H1 (cell line): ENCODE data around the gene GADD45GIP1. TPM values are rescaled to one million over a fixed set of nuclear protein-coding genes. Genes with fewer than 3 reads are reported as not detected.

ENCODE experiments used
- CTCF ChIA-PET: fragments of 300-600 bp; sonication (Branson Sonifier 250); formaldehyde crosslinking; loops from one replicate; lab custom pipeline; 2021; ENCODE audit not compliant: partially characterized antibody; lab: Charles Lee
- POLR2A ChIA-PET: fragments of 300-600 bp; sonication (Branson Sonifier 250); formaldehyde crosslinking; loops from one replicate; lab custom pipeline; 2021; ENCODE audit warnings: inconsistent platforms; ENCODE audit not compliant: partially characterized antibody; lab: Charles Lee
- DNase-seq, 2 experiments: peaks; one replicate each; pipeline versions ENCODE4 v3.0.0 to v3.0.0-alpha.2; 2010 to 2022; ENCODE audit warnings: low spot score in 2 of 2, low read depth in 1 of 2, mixed read lengths in 1 of 2
- FAIRE-seq: peaks from 2 replicates; lab custom pipeline; 2011; peaks lifted over from hg19 to GRCh38; lab: Jason Lieb, UNC
- H2AFZ ChIP-seq: 2 replicates; pipeline ENCODE4 v1.8.1; 2012; ENCODE audit warnings: low read length, inconsistent platforms
- H2AK5ac ChIP-seq: 2 replicates; pipeline ENCODE4 v1.6.1; 2013; ENCODE audit warnings: low read depth, low read length
- H2BK120ac ChIP-seq: replicated peaks from 2 replicates; pipeline ENCODE3; 2013; ENCODE audit warnings: low read depth, low read length, inconsistent platforms
- H2BK12ac ChIP-seq: 2 replicates; pipeline ENCODE4 v1.6.1; 2013; ENCODE audit warnings: low read depth, low read length
- H2BK15ac ChIP-seq: 2 replicates; pipeline ENCODE4 v1.6.1; 2013; ENCODE audit warnings: low read length
- H2BK20ac ChIP-seq: 2 replicates; pipeline ENCODE4 v1.6.1; 2013; ENCODE audit warnings: low read length
- H2BK5ac ChIP-seq: 2 replicates; pipeline ENCODE4 v1.6.1; 2013; ENCODE audit warnings: low read depth, low read length
- H3K14ac ChIP-seq: 2 replicates; pipeline ENCODE4 v1.6.1; 2013; ENCODE audit warnings: inconsistent platforms; ENCODE audit not compliant: insufficient read length
- H3K18ac ChIP-seq: 2 replicates; pipeline ENCODE4 v1.6.1; 2013; ENCODE audit warnings: low read length; ENCODE audit errors: extremely low read depth
- H3K23ac ChIP-seq: 2 replicates; pipeline ENCODE4 v1.6.1; 2013; ENCODE audit warnings: inconsistent platforms; ENCODE audit not compliant: insufficient read length
- H3K23me2 ChIP-seq: 2 replicates; pipeline ENCODE4 v1.6.1; 2013; ENCODE audit warnings: low read depth, low read length
- H3K27ac ChIP-seq: 2 replicates; pipeline ENCODE4 v1.6.1; 2011; ENCODE audit warnings: low read depth, low read length, inconsistent platforms
- H3K27me3 ChIP-seq, 4 experiments: replicated peaks in 1 of 4; 1 replicate in 1 of 4; 2 replicates in 3 of 4; pipeline versions ENCODE4 v1.6.1 to v1.8.1; 2011 to 2013; ENCODE audit warnings: low read length in 3 of 4, mild to moderate bottlenecking in 3 of 4, inconsistent platforms in 2 of 4, mixed read lengths in 2 of 4, moderate library complexity in 1 of 4; ENCODE audit not compliant: control insufficient read depth in 3 of 4, insufficient read depth in 3 of 4; ENCODE audit errors: extremely low read depth in 1 of 4
- H3K36me3 ChIP-seq, 4 experiments: 2 replicates each; pipeline versions ENCODE4 v1.6.1 to v1.8.1; 2011 to 2013; ENCODE audit warnings: mild to moderate bottlenecking in 4 of 4, low read length in 3 of 4, moderate library complexity in 2 of 4, control low read depth in 1 of 4, inconsistent platforms in 1 of 4; ENCODE audit not compliant: insufficient read depth in 4 of 4, control insufficient read depth in 2 of 4
- H3K4ac ChIP-seq: replicated peaks from 2 replicates; pipeline ENCODE3; 2013; ENCODE audit warnings: low read length, low read depth, mixed read lengths, inconsistent platforms; ENCODE audit not compliant: insufficient read length
- H3K4me1 ChIP-seq, 4 experiments: replicated peaks in 1 of 4; 1 replicate in 1 of 4; 2 replicates in 3 of 4; pipeline versions ENCODE4 v1.6.1 to v1.8.1; 2011 to 2013; ENCODE audit warnings: low read length in 3 of 4, inconsistent platforms in 2 of 4, mixed read lengths in 1 of 4; ENCODE audit not compliant: insufficient read depth in 4 of 4, control insufficient read depth in 3 of 4
- H3K4me2 ChIP-seq, 2 experiments: 2 replicates each; pipeline versions ENCODE4 v1.6.1 to v1.8.1; 2011 to 2013; ENCODE audit warnings: low read depth in 2 of 2, low read length in 2 of 2, control low read depth in 1 of 2, inconsistent platforms in 1 of 2, mild to moderate bottlenecking in 1 of 2; ENCODE audit not compliant: insufficient read depth in 1 of 2
- H3K4me3 ChIP-seq, 4 experiments: fragments of 200-600, 300-600 bp in 1 of 4; sonication (generic), shearing (Covaris generic), sonication (Bioruptor Twin) in 1 of 4; 2 replicates each; pipeline versions ENCODE4 v1.5.1 to v1.8.1; 2011 to 2016; ENCODE audit warnings: low read length in 4 of 4, low read depth in 3 of 4, control low read depth in 2 of 4, inconsistent platforms in 2 of 4, mild to moderate bottlenecking in 2 of 4, mixed read lengths in 1 of 4, moderate library complexity in 1 of 4; ENCODE audit not compliant: insufficient read depth in 2 of 4; ENCODE audit errors: extremely low read depth in 1 of 4
- H3K56ac ChIP-seq: replicated peaks from 2 replicates; pipeline ENCODE3; 2013; ENCODE audit warnings: low read depth, mild to moderate bottlenecking, mixed read lengths, low read length, inconsistent platforms; ENCODE audit not compliant: insufficient read length
- H3K79me1 ChIP-seq: 2 replicates; pipeline ENCODE4 v1.6.1; 2013; ENCODE audit warnings: low read depth, low read length, control low read depth
- H3K79me2 ChIP-seq, 2 experiments: 2 replicates each; pipeline versions ENCODE4 v1.6.1 to v1.8.1; 2012 to 2013; ENCODE audit warnings: low read length in 2 of 2, mild to moderate bottlenecking in 2 of 2, inconsistent platforms in 1 of 2; ENCODE audit not compliant: insufficient read depth in 2 of 2, control insufficient read depth in 1 of 2
- H3K9ac ChIP-seq, 4 experiments: replicated peaks in 1 of 4; 1 replicate in 1 of 4; 2 replicates in 3 of 4; pipeline versions ENCODE4 v1.6.1 to v1.8.1; 2011 to 2013; ENCODE audit warnings: low read depth in 3 of 4, low read length in 3 of 4, control low read depth in 2 of 4, mild to moderate bottlenecking in 2 of 4, moderate library complexity in 2 of 4, inconsistent platforms in 1 of 4; ENCODE audit errors: extremely low read depth in 1 of 4
- H3K9me3 ChIP-seq, 2 experiments: 2 replicates each; pipeline versions ENCODE4 v1.6.1 to v1.8.1; 2012 to 2013; ENCODE audit warnings: mild to moderate bottlenecking in 2 of 2, moderate library complexity in 2 of 2, control low read depth in 1 of 2, inconsistent platforms in 1 of 2, low read depth in 1 of 2, low read length in 1 of 2, mixed read lengths in 1 of 2; ENCODE audit not compliant: insufficient read depth in 2 of 2
- H4K20me1 ChIP-seq, 2 experiments: replicated peaks in 1 of 2; 2 replicates each; pipeline versions ENCODE3 to v1.8.1; 2011 to 2013; ENCODE audit warnings: inconsistent platforms in 2 of 2, low read length in 2 of 2, mild to moderate bottlenecking in 1 of 2; ENCODE audit not compliant: insufficient read depth in 2 of 2, control insufficient read depth in 1 of 2
- H4K5ac ChIP-seq: 2 replicates; pipeline ENCODE4 v1.6.1; 2013; ENCODE audit warnings: low read length, low read depth, mixed read lengths, inconsistent platforms; ENCODE audit not compliant: insufficient read length
- H4K8ac ChIP-seq: 2 replicates; pipeline ENCODE4 v1.8.0; 2013; ENCODE audit warnings: mild to moderate bottlenecking, moderate library complexity, low read length, inconsistent platforms; ENCODE audit not compliant: insufficient read depth; ENCODE audit errors: extremely low read depth
- H4K91ac ChIP-seq: replicated peaks from 2 replicates; pipeline ENCODE3; 2013; ENCODE audit warnings: low read length, mixed read lengths, inconsistent platforms; ENCODE audit not compliant: insufficient read length
- EP300 ChIP-seq, 2 experiments: IDR thresholded peaks; 1 replicate in 1 of 2; 2 replicates in 1 of 2; pipeline ENCODE4 v1.6.1; 2011 to 2012; ENCODE audit warnings: low read depth in 2 of 2, low read length in 2 of 2, mild to moderate bottlenecking in 2 of 2, borderline replicate concordance in 1 of 2, inconsistent platforms in 1 of 2, moderate library complexity in 1 of 2
- KDM5A ChIP-seq: fragments of 200-600 bp; IDR thresholded peaks from 2 replicates; pipeline ENCODE4 v1.7.1; 2012; ENCODE audit warnings: mild to moderate bottlenecking, low read length, inconsistent platforms, mixed read lengths
- POLR2A ChIP-seq, 2 experiments: IDR thresholded peaks; 1 replicate in 1 of 2; 2 replicates in 1 of 2; pipeline ENCODE4 v1.6.1; 2011; ENCODE audit warnings: low read depth in 2 of 2, low read length in 2 of 2, mild to moderate bottlenecking in 2 of 2; ENCODE audit errors: control extremely low read depth in 1 of 2
- RBBP5 ChIP-seq: IDR thresholded peaks from 2 replicates; pipeline ENCODE4 v1.7.1; 2012; ENCODE audit warnings: low read depth, mild to moderate bottlenecking, inconsistent platforms, low read length, moderate library complexity, borderline replicate concordance
- SUZ12 ChIP-seq: fragments of 200-600 bp; sonication (generic); IDR thresholded peaks from 2 replicates; pipeline ENCODE4 v1.6.1; 2012; ENCODE audit warnings: mild to moderate bottlenecking, inconsistent platforms, low read length, moderate library complexity, mixed read lengths
- TAF1 ChIP-seq: IDR thresholded peaks from 2 replicates; pipeline ENCODE4 v1.6.1; 2011; ENCODE audit warnings: mild to moderate bottlenecking, low read depth, low read length
- WGBS, 2 experiments: shearing (Covaris generic) in 1 of 2; methylation state at CpG; one replicate each; pipeline versions ENCODE4 v1.1.6 to v1.1.7; 2013 to 2015; ENCODE audit warnings: low lambda C conversion rate in 2 of 2, mixed read lengths in 2 of 2, inconsistent platforms in 1 of 2, low coverage in 1 of 2, missing lambda C conversion rate in 1 of 2; ENCODE audit not compliant: insufficient replicate concordance in 2 of 2, insufficient coverage in 1 of 2, insufficient read length in 1 of 2; ENCODE audit errors: extremely low coverage in 1 of 2, missing lambda C conversion rate in 1 of 2; 5-methylcytosine and 5-hydroxymethylcytosine counted together
- long read RNA-seq, 2 experiments: library from RNA in 1 of 2; library from capped mRNA in 1 of 2; stranded (forward); transcript quantifications; one replicate each; pipeline ENCODE4 v2.0.0, GENCODE V29; 2021; ENCODE audit warnings: inconsistent platforms in 1 of 2
- polyA minus RNA-seq, 3 experiments: library from RNA; depleted of rRNA, polyadenylated mRNA; stranded (reverse); fragments of >200 nt; gene quantifications; 1 replicate in 2 of 3; 2 replicates in 1 of 3; pipeline ENCODE4 v1.2.3, GENCODE V29; 2011
- polyA plus RNA-seq, 7 experiments: library from polyadenylated mRNA; depleted of rRNA in 3 of 7; stranded (reverse) in 5 of 7; unstranded in 2 of 7; fragments of >200 nt in 5 of 7; fragments of 200-250 nt in 2 of 7; gene quantifications; 1 replicate in 5 of 7; 2 replicates in 1 of 7; 4 replicates in 1 of 7; pipeline versions ENCODE4 v1.2.1 to v1.2.3, GENCODE V29; 2011 to 2013; ENCODE audit warnings: missing spikeins in 2 of 7, mixed read lengths in 2 of 7
- total RNA-seq: library from RNA; stranded (reverse); fragmentation: NEBNext Ultra II Directional; extraction: Animal tissue kit (Norgen Biotek cat#: 25700); gene quantifications from 2 replicates; pipeline ENCODE4 v1.2.1, GENCODE V29; 2021

Gene GADD45GIP1
- 42.2 and 45.5 TPM in 2 replicates for total RNA-seq
- 42.6 and 58.5 TPM in 2 replicates for polyA plus RNA-seq (2011; rRNA removed)
- polyA plus RNA-seq (2011; cell fraction: cytosol; rRNA removed) = 69.9 TPM
- 48.3 TPM for polyA plus RNA-seq (2011; cell fraction: nucleus; rRNA removed)
- 29.8 to 63.8 TPM (median 59.7 TPM) in 4 replicates for polyA plus RNA-seq (2012, experiment 1 of 2)
- polyA plus RNA-seq (2012, experiment 2 of 2) = 33.7 TPM
- polyA plus RNA-seq (2013, experiment 1 of 2) = 51.0 TPM
- 51.7 TPM for polyA plus RNA-seq (2013, experiment 2 of 2)
- 3.9 and 4.2 TPM in 2 replicates for polyA minus RNA-seq (2011; rRNA and poly(A)+ RNA removed)
- polyA minus RNA-seq (2011; cell fraction: cytosol; rRNA and poly(A)+ RNA removed) = 18.5 TPM
- 9.9 TPM for polyA minus RNA-seq (2011; cell fraction: nucleus; rRNA and poly(A)+ RNA removed)
- long read RNA-seq, experiment 1, transcript GADD45GIP1-201 (2 exons, 1,782 nt) = major isoform, 23 of 32 reads
- long read RNA-seq, experiment 1, partial matches to known transcripts = 4 of 32 reads
- long read RNA-seq, experiment 1, other reads (novel, unspliced or antisense) = 5 of 32 reads
- long read RNA-seq, experiment 2, partial matches to known transcripts = 4 of 5 reads
- long read RNA-seq, experiment 2, other reads (novel, unspliced or antisense) = 0 of 5 reads

- Histone ChIP-seq H3K4me3 (peak within 1 kb of the TSS; percentile 82 to 91 (median 88)), H3K4me1 (peaks cover 0 to 4% (median 2%) of the 10 kb centered on the region in 4 experiments; a peak in 3 of 7 replicates), H3K9ac (peak within 1 kb of the TSS; percentile 75 to 97 (median 94)), H3K14ac (no peak within 1 kb of the TSS), H3K27me3 (no peaks in the 10 kb centered on the region), H3K79me2 (peaks cover 4 to 27% of the 10 kb centered on the region in 2 experiments; a peak in 3 of 4 replicates), H3K36me3 (peaks cover 0 to 25% (median 4%) of the 10 kb centered on the region in 4 experiments; a peak in 4 of 8 replicates), H2AFZ (peak within 1 kb of the TSS; percentile 61; the same call in 1 of the 2 replicates), H3K23ac (no peak within 1 kb of the TSS), H4K91ac (peak within 1 kb of the TSS; percentile 68), H3K23me2 (peaks cover 6% of the 10 kb centered on the region), H3K79me1 (peaks cover 4% of the 10 kb centered on the region; the same call in 1 of the 2 replicates), H3K56ac (peak within 1 kb of the TSS; percentile 54), H2BK5ac (peak within 1 kb of the TSS; percentile 88), H2AK5ac (no peak within 1 kb of the TSS; the same call in 1 of the 2 replicates), H3K4me2 (peak within 1 kb of the TSS; percentile 67 to 81), H3K27ac (peak within 1 kb of the TSS; percentile 94), H2BK15ac (no peak within 1 kb of the TSS), H3K4ac (no peak within 1 kb of the TSS), H4K20me1 (peaks cover 0 to 9% of the 10 kb centered on the region in 2 experiments), H3K18ac (peak within 1 kb of the TSS; percentile 65; the same call in 1 of the 2 replicates), H3K9me3 (no peaks in the 10 kb centered on the region; a peak in 1 of 4 replicates), H2BK12ac (no peak within 1 kb of the TSS), H2BK20ac (no peak within 1 kb of the TSS), H4K8ac (peak within 1 kb of the TSS; percentile 98; the same call in 1 of the 2 replicates), H4K5ac (peak within 1 kb of the TSS; percentile 41), H2BK120ac (no peak within 1 kb of the TSS)
- DNase-seq (peak; percentile 38 to 89), FAIRE-seq (no peak)
- POLR2A ChIA-PET = interaction anchor here (0.8 to 8.1 kb wide), 16 partner anchors 6 to 162 kb away, joined by 3 to 71 read pairs (median 4); partner anchors contain the start of genes CALR, FARSA, GCDH and KLF1
- CTCF ChIA-PET = interaction anchor here (0.6 to 6.7 kb wide), 2 partner anchors 10 to 765 kb away, joined by 3 to 62 read pairs; no protein-coding TSS in a partner anchor
- 6% methylated on average over 62 of the region's 84 CpGs; no CpG with 5 or more reads in 1 of the 2 experiments for WGBS, 2 experiments
- TF ChIP-seq EP300 (IDR thresholded peaks at IDR 0.05; ENCODE audit: borderline replicate concordance in 1 of 2, low read depth in 2 of 2, low read length in 2 of 2) (no peak), POLR2A (IDR thresholded peaks at IDR 0.05; ENCODE audit: control extremely low read depth in 1 of 2, low read depth in 2 of 2, low read length in 2 of 2) (peak; percentile 96 to 97), KDM5A (peak; percentile 88), SUZ12 (no peak), TAF1 (peak; percentile 99), RBBP5 (peak; percentile 75; the same call in 1 of the 2 replicates)
These were observed at the start of gene GADD45GIP1 for GRCh38 chr19:12956446-12957388. Gene GADD45GIP1 (minus strand): TSS chr19:12957223. CDS start chr19:12957212, 11 bp downstream.
